GM19455 (cell line): ENCODE results near the gene NOX4.
"Not testable (repeated sequence)": the region's sequence is repeated elsewhere in the genome, so short reads cannot be mapped to it uniquely, and the experiment has no call there.

Experiments used
- ATAC-seq: cut with Tn5 transposase; IDR thresholded peaks from one replicate; pipeline ENCODE4 v1.9.1; 2021; ENCODE audit not compliant: unreplicated experiment

The NOX4 gene

DNA sequence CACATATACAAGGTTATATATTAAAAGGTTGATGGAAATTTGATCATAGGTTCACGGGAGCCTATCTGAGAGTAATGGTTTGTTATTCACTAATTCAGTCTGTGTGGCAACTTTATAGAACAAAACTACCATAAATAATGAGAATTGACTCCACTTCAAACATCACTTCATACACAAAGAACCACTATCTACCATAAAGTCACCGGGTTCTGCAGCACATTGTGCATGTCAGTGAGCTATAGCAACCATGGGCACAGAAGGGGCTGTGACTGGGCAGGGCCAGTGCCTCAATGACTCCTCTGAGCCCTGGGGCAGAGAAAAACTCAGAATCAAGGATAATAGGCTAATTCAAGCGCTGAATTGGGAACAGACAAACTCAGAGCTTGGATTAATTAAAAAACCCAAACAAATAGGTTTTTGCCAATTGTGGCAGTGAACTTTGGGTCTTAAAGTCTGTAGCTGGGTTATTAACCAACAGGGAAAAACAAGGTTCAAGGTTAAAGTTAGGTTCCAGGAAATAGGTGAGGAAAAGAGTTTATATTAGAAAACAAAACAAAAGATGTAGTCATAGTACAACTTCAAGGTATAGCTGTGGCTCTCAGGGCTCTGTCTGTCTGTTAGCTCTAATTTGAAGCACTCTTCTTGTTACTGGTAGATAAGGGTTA is 181.7 kb downstream of the NOX4 start:
- ATAC-seq: not testable (repeated sequence)

DNA sequence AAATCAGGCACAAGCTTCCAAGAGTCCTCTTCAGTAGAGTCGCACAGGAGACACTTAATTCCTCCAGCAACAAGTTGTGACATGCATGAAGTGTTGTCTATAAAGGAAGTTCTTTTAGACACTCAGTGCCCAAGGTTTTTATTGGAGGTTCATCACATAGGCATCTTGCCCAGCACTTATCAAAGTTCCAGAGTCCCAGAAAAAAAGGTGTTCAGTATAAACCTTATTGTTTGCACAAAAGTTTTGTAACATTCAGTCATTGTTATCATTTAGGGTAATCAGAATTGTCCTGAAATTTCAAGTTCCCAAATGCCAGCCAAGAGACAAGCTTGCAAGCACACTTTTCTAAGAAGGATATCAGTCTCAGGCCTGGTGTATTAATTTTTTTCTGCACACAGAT is 182.9 kb downstream of the NOX4 start:
- ATAC-seq: not testable (repeated sequence)

DNA sequence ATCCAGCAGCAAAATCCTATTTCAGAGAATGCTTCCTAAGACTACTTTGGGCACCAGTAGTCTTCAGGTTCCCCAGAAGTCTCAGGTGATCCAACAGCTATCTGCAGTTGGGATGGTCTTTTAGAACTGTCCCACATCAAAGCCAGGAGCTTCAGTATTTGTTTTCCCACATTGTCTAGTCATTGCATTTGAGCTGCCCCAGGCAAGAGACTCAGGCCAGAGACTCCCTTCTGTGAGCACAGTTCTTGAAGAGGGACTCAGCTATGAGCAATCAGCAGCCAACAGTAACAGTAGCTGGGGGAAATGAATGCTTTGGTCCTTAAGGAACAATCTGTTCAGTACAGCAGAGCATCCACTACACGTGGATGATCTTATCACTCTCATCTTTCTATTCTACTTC is 188.1 kb downstream of the NOX4 start:
- ATAC-seq: not testable (repeated sequence)

DNA sequence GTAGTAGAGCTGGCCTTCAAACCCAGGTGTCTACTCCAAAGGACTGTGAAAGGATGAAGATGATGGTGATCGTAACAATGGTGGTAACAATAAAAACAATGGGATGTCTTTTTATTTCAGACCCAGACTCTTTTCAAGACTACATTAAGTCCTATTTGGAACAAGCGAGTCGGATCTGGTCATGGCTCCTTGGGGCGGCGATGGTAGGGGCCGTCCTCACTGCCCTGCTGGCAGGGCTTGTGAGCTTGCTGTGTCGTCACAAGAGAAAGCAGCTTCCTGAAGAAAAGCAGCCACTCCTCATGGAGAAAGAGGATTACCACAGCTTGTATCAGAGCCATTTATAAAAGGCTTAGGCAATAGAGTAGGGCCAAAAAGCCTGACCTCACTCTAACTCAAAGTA is 196.2 kb downstream of the NOX4 start:
- ATAC-seq: not testable (repeated sequence)

DNA sequence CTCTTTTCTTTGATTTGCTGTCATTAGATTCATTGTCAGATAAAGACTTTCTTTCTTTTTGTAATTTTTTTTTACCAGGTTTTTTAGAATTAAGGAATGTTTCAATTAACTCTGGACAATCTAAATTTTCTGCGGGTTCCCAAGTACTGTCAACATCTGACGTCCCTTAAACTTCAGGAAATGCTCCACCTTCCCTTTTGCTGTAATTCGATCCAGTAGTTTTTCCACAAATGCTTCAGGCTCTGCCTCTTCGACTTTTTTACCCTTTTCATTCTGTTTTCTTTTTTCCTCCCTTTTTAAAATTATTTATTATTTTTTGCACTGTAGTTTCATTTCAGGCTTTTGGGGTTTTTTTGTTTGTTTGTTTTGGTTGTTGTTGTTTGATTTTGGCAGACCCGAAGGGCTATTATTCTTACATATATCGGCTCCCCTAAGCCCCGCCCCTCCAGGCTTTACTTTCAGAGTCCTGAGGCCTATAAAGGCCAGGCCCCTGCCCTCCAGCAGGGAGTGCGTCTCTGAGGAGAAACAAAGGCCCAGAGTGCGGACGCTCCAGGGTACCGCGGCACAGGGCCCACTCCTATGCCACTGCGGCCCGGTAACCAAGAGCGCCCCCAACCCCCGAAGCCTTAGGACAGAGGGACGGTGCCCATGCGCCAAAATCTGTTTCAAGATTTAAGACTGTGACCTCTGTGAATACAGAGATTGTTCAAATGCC is 197.1 kb downstream of the NOX4 start:
- no peak for ATAC-seq

DNA sequence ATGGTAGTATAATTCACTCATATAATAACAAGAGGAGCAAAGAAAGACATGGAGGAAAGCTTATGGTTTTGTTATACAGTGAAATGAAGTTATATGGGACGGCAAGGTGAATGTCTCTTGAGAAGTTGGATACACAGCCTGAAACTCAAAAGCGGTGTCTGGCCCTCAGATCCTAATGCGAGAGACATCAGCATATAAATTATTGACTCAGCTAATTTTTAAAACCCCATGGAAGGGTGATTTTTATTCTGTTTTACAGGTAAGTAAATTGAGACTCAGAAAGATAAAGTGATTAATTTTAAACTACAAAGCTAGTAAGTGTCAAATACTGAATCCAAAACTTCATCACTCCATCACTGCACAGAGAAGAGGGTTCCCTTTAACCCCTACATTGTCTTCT is 203.2 kb downstream of the NOX4 start:
- not testable (repeated sequence) for ATAC-seq

DNA sequence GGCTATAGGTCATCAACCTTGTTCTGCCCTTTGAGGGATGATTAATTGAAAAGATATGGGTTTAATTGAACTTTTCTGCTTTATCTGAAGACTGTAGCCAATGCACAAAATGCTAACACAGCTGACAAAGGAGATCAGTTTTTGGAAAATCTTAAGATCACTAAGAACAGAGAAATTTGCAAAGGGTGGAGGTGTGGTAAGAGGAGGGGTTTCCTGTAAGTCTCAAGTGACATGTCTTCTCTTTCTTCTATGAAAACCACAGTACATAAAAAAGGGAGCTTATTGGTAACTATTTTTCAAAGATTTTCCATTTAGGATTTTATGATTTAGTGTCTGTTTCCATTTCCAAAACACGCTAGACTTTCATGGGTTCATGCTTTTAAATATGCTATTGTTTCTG is 204.6 kb downstream of the NOX4 start:
- ATAC-seq: not testable (repeated sequence)

DNA sequence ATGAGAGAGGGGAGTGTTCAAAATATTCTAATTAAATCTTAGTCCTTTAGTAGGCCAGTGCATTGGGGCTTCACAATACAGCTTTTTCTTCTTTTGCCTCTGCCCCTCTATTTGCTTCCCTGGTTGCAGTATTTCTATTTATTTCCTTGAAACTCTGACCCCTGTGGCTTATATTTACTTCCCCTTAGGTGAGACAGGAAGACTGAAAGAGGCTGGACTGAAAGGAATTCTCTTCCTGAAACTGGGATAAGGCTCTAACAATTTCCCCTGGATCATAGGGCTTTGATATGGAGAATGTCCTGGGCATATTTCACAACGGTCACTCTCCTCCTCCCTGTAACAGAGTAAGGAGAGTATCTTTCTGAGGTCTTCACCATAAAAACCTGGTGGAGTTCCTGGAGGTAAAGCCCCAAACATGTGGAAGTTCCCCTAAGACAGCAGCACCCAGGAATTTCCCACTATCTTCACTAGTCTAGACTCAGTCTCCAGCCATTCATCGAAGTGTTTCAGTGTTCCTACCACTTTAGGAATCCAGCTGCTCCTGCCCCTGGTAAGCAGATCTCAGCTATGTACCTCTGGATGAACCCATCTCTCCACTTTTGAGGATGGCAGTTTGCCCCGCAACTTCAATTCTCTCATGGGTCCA is 210.0 kb downstream of the NOX4 start:
- not testable (repeated sequence) for ATAC-seq

DNA sequence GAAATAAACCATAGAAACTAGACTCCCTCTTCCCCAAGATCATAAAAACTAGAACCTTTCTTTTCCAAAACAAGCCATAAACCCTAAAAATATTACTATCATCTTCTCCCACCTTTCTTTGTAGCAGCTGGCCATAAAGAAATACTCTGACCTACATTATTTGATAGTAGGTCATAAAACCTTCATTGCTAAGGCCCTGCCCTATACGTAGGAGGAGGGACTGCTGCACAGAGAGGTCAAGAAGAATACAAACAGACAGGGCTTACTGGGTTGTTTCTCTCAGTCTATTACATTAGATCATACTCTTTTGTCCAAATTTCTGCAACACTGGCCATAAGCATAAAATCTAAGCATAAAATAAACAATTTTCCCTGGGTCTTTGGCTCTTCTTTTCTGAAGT is 212.0 kb downstream of the NOX4 start:
- ATAC-seq: no peak

DNA sequence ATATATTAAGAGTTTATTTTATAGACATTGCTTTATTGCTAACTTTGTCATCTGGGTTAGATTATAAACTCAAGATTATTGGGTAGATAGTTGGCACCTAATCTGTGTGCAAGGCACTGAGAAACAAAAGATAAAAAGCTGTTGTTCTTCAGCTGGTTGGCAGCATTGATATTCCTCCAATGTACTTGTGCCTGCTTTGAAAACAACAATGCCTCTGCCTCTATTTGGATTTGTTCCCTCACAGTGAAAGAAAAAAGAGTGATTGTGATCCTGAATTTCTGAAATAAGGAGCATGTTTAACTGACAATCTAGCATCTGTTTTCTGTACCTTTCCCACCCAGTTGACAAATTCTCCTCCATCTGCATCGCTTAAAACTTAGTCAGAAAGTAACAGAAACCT is 215.2 kb downstream of the NOX4 start:
- ATAC-seq: no peak
